Peyer's patch (tissue), 4 donors: ENCODE measurements around the gene CDKN2D. TPM values are rescaled to one million over a fixed set of nuclear protein-coding genes. Genes with fewer than 3 reads are reported as not detected.

Experiments
- DNase-seq, 3 donors: peaks; one replicate each; pipeline ENCODE4 v3.0.0-alpha.2; 2017 to 2019
- H3K27ac ChIP-seq, 4 donors: fragments of 200-600 bp; sonication (generic); one replicate each; pipeline ENCODE4 v1.5.1; 2016 to 2019
- H3K27me3 ChIP-seq, 2 donors: fragments of 200-600 bp; sonication (generic); one replicate each; pipeline ENCODE4 v1.5.1; 2019
- H3K36me3 ChIP-seq, 3 donors: fragments of 200-600 bp; sonication (generic); one replicate each; pipeline ENCODE4 v1.5.1; 2016 to 2019
- H3K4me1 ChIP-seq, 4 donors: fragments of 200-600 bp; sonication (generic); one replicate each; pipeline ENCODE4 v1.5.1; 2016 to 2019
- H3K4me3 ChIP-seq, 4 donors: fragments of 200-600 bp; sonication (generic); 1 replicate in 3 of 4; 2 replicates in 1 of 4; pipeline ENCODE4 v1.5.1; 2016 to 2019; ENCODE audit warnings: mild to moderate bottlenecking in 1 of 4
- H3K9me3 ChIP-seq, 4 donors: fragments of 200-600 bp; sonication (generic); one replicate each; pipeline ENCODE4 v1.5.1; 2016 to 2019; ENCODE audit warnings: mild to moderate bottlenecking in 1 of 4
- POLR2A ChIP-seq, 2 donors: fragments of 450-650 bp; IDR thresholded peaks; one replicate each; pipeline ENCODE4 v1.5.1; 2017; ENCODE audit warnings: antibody characterized with exemption in 2 of 2, mild to moderate bottlenecking in 2 of 2, moderate library complexity in 2 of 2
- total RNA-seq, 4 donors: library from RNA; depleted of rRNA; stranded (reverse); fragments of >200 nt; gene quantifications; one replicate each; pipeline ENCODE4 v1.1.0, GENCODE V29; 2016
- TF ChIP-seq, protein P1 (sequence below), 6 experiments: fragments of 450-650 bp in 4 of 6; fragments of 200-600 bp in 2 of 6; sonication (generic) in 1 of 6; IDR thresholded peaks; one replicate each; pipeline ENCODE4 v1.5.1; 2017 to 2019; ENCODE audit warnings: antibody characterized with exemption in 6 of 6, mild to moderate bottlenecking in 3 of 6, moderate library complexity in 1 of 6

Gene CDKN2D
- total RNA-seq, 4 donors from 2014 or later, result 3.3 to 7.7 (median 6.4) TPM

DNA sequence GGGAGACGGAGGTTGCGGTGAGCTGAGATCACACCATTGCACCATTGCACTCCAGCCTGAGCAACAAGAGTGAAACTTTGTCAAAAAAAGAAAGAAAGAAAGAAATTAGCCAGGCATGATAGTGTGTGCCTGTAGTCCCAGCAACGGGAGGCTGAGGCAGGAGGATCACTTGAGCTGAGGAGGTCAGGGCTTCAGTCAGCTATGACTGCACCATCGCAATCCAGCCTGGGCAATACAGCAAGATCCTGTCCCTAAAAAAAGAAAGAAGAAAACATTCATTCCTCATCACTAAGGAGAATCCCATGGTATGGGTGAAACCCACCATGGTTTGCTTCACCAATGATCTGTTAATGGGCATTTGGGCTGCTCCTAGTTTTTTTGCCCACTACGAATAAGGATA, 31.4 kb upstream of the CDKN2D start:
- H3K4me3 ChIP-seq, result no peak overlapping the region
- no peaks in the 10 kb centered on the region for H3K9me3 ChIP-seq
- DNase-seq, result no peak
- TF ChIP-seq, protein P1, sequence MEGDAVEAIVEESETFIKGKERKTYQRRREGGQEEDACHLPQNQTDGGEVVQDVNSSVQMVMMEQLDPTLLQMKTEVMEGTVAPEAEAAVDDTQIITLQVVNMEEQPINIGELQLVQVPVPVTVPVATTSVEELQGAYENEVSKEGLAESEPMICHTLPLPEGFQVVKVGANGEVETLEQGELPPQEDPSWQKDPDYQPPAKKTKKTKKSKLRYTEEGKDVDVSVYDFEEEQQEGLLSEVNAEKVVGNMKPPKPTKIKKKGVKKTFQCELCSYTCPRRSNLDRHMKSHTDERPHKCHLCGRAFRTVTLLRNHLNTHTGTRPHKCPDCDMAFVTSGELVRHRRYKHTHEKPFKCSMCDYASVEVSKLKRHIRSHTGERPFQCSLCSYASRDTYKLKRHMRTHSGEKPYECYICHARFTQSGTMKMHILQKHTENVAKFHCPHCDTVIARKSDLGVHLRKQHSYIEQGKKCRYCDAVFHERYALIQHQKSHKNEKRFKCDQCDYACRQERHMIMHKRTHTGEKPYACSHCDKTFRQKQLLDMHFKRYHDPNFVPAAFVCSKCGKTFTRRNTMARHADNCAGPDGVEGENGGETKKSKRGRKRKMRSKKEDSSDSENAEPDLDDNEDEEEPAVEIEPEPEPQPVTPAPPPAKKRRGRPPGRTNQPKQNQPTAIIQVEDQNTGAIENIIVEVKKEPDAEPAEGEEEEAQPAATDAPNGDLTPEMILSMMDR (IDR thresholded peaks at IDR 0.05), result no peak
- no peak for TF ChIP-seq POLR2A (IDR thresholded peaks at IDR 0.05)
- no peak overlapping the region for H3K27ac ChIP-seq
- peaks cover 0 to 16% (median 7%) of the 10 kb centered on the region in 4 donors for H3K4me1 ChIP-seq
- no peaks in the 10 kb centered on the region for H3K36me3 ChIP-seq
- no peaks in the 10 kb centered on the region for H3K27me3 ChIP-seq

DNA sequence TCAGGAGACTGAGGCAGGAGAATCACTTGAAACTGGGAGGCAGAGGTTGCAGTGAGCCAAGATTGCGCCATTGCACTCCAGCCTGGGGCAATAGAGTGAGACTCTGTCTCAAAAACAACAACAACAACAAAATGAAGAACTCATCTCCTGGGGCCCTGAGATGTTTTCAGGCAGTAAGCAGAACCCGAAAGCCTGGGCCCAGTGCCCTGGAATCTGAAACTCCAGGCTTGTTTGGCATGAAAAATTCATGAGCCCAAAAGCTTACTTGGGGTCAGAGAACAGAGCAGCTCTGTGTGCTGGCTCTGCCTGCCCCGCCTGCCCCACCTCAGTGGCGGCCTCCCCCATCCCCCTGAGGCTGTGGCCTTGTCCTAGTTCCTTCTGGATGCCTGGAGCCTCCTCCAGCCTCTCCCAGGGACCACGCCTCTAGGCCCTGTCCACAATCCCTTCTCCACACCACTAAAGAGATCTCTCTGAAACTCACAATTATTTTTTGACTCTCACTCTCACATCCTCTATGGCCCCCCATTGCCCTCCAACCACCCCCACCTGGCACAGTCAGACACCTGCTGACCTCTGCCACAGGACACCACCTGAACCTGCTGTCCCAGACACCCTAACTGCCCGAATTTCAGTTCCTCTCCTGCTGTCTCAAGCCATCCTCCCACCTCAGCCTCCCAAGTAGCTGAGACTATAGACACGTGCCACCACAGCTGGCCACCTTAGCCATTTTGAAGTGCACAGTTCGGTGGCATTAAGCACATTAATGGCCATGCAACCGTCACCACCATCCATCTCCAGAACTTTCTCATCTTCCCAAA, 25.2 kb upstream of the CDKN2D start:
- peak in 2 of 3 donors; percentile 71 to 77 for DNase-seq
- Histone ChIP-seq H3K4me1 (peaks cover 0 to 15% (median 6%) of the 10 kb centered on the region in 4 donors), H3K27ac (peak overlapping the region in 1 of 4 donors; percentile 66), H3K27me3 (no peaks in the 10 kb centered on the region), H3K36me3 (no peaks in the 10 kb centered on the region), H3K4me3 (no peak overlapping the region), H3K9me3 (no peaks in the 10 kb centered on the region)
- TF ChIP-seq POLR2A (IDR thresholded peaks at IDR 0.05), result no peak
- TF ChIP-seq, protein P1 (IDR thresholded peaks at IDR 0.05), result no peak

- no peak overlapping the region for H3K4me3 ChIP-seq
- no peaks in the 10 kb centered on the region for H3K9me3 ChIP-seq
- peak overlapping the region in 1 of 4 donors; percentile 66 for H3K27ac ChIP-seq
Observed at GRCh38 chr19:10593148-10593547, 24.4 kb upstream of the CDKN2D start.

GRCh38 chr19:10587839-10588150, 19.0 kb upstream of the CDKN2D start:
- Histone ChIP-seq H3K9me3 (no peaks in the 10 kb centered on the region), H3K4me3 (no peak overlapping the region), H3K27me3 (no peaks in the 10 kb centered on the region), H3K4me1 (no peaks in the 10 kb centered on the region), H3K36me3 (no peaks in the 10 kb centered on the region), H3K27ac (no peak overlapping the region)
- TF ChIP-seq, protein P1 (IDR thresholded peaks at IDR 0.05), result no peak
- no peak for TF ChIP-seq POLR2A (IDR thresholded peaks at IDR 0.05)
- DNase-seq, result no peak

More at GRCh38 chr19:10593148-10593547, 24.4 kb upstream of the CDKN2D start:
- H3K27me3 ChIP-seq, result no peaks in the 10 kb centered on the region
- H3K4me1 ChIP-seq, result peaks cover 0 to 15% (median 6%) of the 10 kb centered on the region in 4 donors
- H3K36me3 ChIP-seq, result no peaks in the 10 kb centered on the region
- peak in 1 of 3 donors; percentile 50 for DNase-seq
- TF ChIP-seq, protein P1 (IDR thresholded peaks at IDR 0.05), result no peak
- no peak for TF ChIP-seq POLR2A (IDR thresholded peaks at IDR 0.05)

DNA sequence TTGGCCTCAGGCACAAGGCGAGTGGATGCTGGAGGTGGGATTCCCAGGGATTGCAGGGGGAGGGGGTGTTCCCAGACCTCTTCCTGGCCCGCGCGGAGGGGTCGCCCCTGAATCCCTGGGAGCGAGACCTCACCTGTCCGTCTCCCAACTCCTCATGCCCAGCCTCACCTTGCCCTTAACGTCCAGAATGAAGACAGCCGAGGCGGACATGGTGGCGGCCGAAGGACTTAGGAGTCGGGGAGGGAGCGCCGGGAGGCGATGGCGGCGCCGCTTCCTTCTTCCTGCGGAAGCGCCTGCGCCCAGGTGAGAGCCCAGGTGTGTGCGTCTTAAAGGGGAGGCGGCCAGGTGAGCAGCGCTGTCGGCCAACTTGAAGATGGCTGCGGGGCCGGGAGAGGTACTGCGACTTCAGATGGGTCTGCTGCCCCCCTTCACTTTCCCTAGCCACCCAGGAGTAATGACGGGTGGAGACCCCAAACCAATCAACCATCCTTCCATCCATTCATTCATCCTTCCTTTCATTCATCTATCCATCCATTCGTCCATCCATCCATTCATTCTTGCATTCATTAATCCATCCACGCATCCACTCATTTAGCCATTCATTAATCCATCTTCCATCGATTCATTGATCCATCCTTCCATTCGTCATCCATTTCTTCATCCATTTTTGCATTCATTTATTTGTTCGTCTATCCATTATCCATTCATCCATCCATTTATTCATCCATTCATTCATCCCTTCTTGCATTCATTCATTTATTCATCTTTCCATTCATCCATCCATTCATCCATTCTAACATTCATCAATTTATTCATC, 18.5 kb upstream of the CDKN2D start, which contains the start of gene AP1M2:
AP1M2 (minus strand) TSS at position 291 of the 817 bp plus-strand sequence; CDS start at position 210, 81 bp downstream.
- DNase-seq, result peak in 2 of 3 donors; percentile 76 to 79
- H3K27ac ChIP-seq, result peak within 1 kb of the TSS in 2 of 4 donors; percentile 32 to 58

More for the DNA sequence above, 18.5 kb upstream of the CDKN2D start, which contains the start of gene AP1M2:
- no peaks in the 10 kb centered on the region for H3K9me3 ChIP-seq
- no peaks in the 10 kb centered on the region for H3K4me1 ChIP-seq
- peak within 1 kb of the TSS in 3 of 4 donors; percentile 43 to 70 (median 65) for H3K4me3 ChIP-seq
- no peaks in the 10 kb centered on the region for H3K27me3 ChIP-seq
- H3K36me3 ChIP-seq, result no peaks in the 10 kb centered on the region
- peak; percentile 27 to 30 for TF ChIP-seq POLR2A (IDR thresholded peaks at IDR 0.05)
- TF ChIP-seq, protein P1 (IDR thresholded peaks at IDR 0.05), result peak in 1 of 6 experiments; percentile 5
